ENCODE results near the gene GMDS.

- no peak for TF ChIP-seq CTCF (IDR thresholded peaks at IDR 0.05)
- TF ChIP-seq POLR2A (IDR thresholded peaks at IDR 0.05): no peak
These were observed 201.2 kb downstream of the GMDS start for GRCh38 chr6:2044192-2044591.
